WTC11 (cell line): Measurements from ENCODE around the gene TAS2R41.

ENCODE experiments used
- CTCF ChIP-seq: fragments of 200-600 bp; IDR thresholded peaks from 2 replicates; pipeline ENCODE4 v1.8.0; 2022; ENCODE audit warnings: antibody characterized with exemption
- ESRRA ChIP-seq: sonication (generic); formaldehyde crosslinking; IDR thresholded peaks from 2 replicates; pipeline ENCODE4 v1.8.1; 2022; ENCODE audit warnings: mild to moderate bottlenecking, missing genetic modification reagents, borderline replicate concordance
- FOXJ3 ChIP-seq: sonication (generic); formaldehyde crosslinking; IDR thresholded peaks from 2 replicates; pipeline ENCODE4 v1.9.0; 2021; ENCODE audit warnings: missing genetic modification reagents, mild to moderate bottlenecking, borderline replicate concordance
- MYBL2 ChIP-seq: sonication (generic); formaldehyde crosslinking; IDR thresholded peaks from 2 replicates; pipeline ENCODE4 v1.8.1; 2023; ENCODE audit warnings: mild to moderate bottlenecking, moderate library complexity, missing genetic modification reagents
- NR2C2 ChIP-seq: sonication (generic); formaldehyde crosslinking; IDR thresholded peaks from 2 replicates; pipeline ENCODE4 v1.8.0; 2022; ENCODE audit warnings: mild to moderate bottlenecking, missing genetic modification reagents
- SMAD3 ChIP-seq: sonication (generic); formaldehyde crosslinking; IDR thresholded peaks from 2 replicates; pipeline ENCODE4 v1.8.0; 2022; ENCODE audit warnings: missing genetic modification reagents, mild to moderate bottlenecking, borderline replicate concordance
- TP53 ChIP-seq: sonication (generic); formaldehyde crosslinking; IDR thresholded peaks from 2 replicates; pipeline ENCODE4 v1.8.1; 2023; ENCODE audit warnings: mild to moderate bottlenecking, missing genetic modification reagents
- ZMAT4 ChIP-seq: fragments of 250-450 bp; sonication (Bioruptor Pico); IDR thresholded peaks from 2 replicates; pipeline ENCODE4 v1.9.0; 2021; ENCODE audit warnings: mild to moderate bottlenecking
- ZNF423 ChIP-seq: fragments of 250-450 bp; sonication (Bioruptor Pico); IDR thresholded peaks from 2 replicates; pipeline ENCODE4 v2.1.2; 2022; ENCODE audit warnings: mild to moderate bottlenecking, moderate library complexity

GRCh38 chr7:143518941-143519340 is 41.3 kb downstream of the TAS2R41 start:
- TF ChIP-seq ZNF423 (no peak), FOXJ3 (CRISPR knock-in tag) (no peak), SMAD3 (CRISPR knock-in tag) (no peak), CTCF (no peak), MYBL2 (CRISPR knock-in tag) (no peak), NR2C2 (CRISPR knock-in tag) (no peak), ZMAT4 (CRISPR knock-in tag) (no peak), TP53 (CRISPR knock-in tag) (no peak), ESRRA (CRISPR knock-in tag) (no peak)
